Neural progenitor cell (in vitro differentiated cells): ENCODE data around the gene SAV1. TPM values are rescaled to one million over a fixed set of nuclear protein-coding genes. Genes with fewer than 3 reads are reported as not detected.

Source experiments
- DNase-seq: peaks from one replicate; pipeline ENCODE4 v3.0.0-alpha.2; 2016; ENCODE audit warnings: low spot score
- H2AFZ ChIP-seq: fragments of 200-600 bp; sonication (generic); replicated peaks from 2 replicates; pipeline ENCODE4 v1.6.1; 2016; ENCODE audit warnings: antibody characterized with exemption
- H3F3A ChIP-seq: fragments of 200-600 bp; sonication (generic); 2 replicates; pipeline ENCODE4 v1.6.1; 2016; ENCODE audit warnings: antibody characterized with exemption, low read depth
- H3K27ac ChIP-seq: fragments of 200-600 bp; sonication (generic); 2 replicates; pipeline ENCODE4 v1.5.1; 2016; ENCODE audit warnings: mild to moderate bottlenecking
- H3K27me3 ChIP-seq: fragments of 200-600 bp; sonication (generic); 2 replicates; pipeline ENCODE4 v1.6.1; 2016; ENCODE audit warnings: mild to moderate bottlenecking, moderate library complexity
- H3K36me3 ChIP-seq: fragments of 200-600 bp; sonication (generic); 2 replicates; pipeline ENCODE4 v1.5.1; 2016
- H3K4me1 ChIP-seq: fragments of 200-600 bp; sonication (generic); 2 replicates; pipeline ENCODE4 v1.6.1; 2016; ENCODE audit warnings: mixed run types
- H3K4me2 ChIP-seq: fragments of 200-600 bp; sonication (generic); 2 replicates; pipeline ENCODE4 v1.6.1; 2016
- H3K4me3 ChIP-seq: fragments of 200-600 bp; sonication (generic); 2 replicates; pipeline ENCODE4 v1.5.1; 2016
- H3K79me2 ChIP-seq: fragments of 200-600 bp; sonication (generic); 2 replicates; pipeline ENCODE4 v1.6.1; 2016; ENCODE audit warnings: low read depth
- H3K9ac ChIP-seq: fragments of 200-600 bp; sonication (generic); 2 replicates; pipeline ENCODE4 v1.6.1; 2016
- H3K9me3 ChIP-seq: fragments of 200-600 bp; sonication (generic); 2 replicates; pipeline ENCODE4 v1.5.1; 2016; ENCODE audit warnings: low read depth
- H4K20me1 ChIP-seq: fragments of 200-600 bp; sonication (generic); 2 replicates; pipeline ENCODE4 v1.6.1; 2016; ENCODE audit warnings: low read depth
- H3K27ac Mint-ChIP-seq: 3 replicates; pipeline ENCODE4 v1.8.0; 2021; ENCODE audit warnings: mixed read lengths
- H3K27me3 Mint-ChIP-seq: 2 replicates; pipeline ENCODE4 v1.8.0; 2022; ENCODE audit warnings: low read depth, mild to moderate bottlenecking, inconsistent platforms, moderate library complexity, mixed read lengths; ENCODE audit not compliant: insufficient read depth
- H3K36me3 Mint-ChIP-seq: 3 replicates; pipeline ENCODE4 v1.8.0; 2021; ENCODE audit warnings: mixed read lengths
- H3K4me1 Mint-ChIP-seq: 3 replicates; pipeline ENCODE4 v1.8.0; 2021; ENCODE audit warnings: mixed read lengths
- H3K4me3 Mint-ChIP-seq: 3 replicates; pipeline ENCODE4 v1.8.0; 2021; ENCODE audit warnings: mild to moderate bottlenecking, moderate library complexity, mixed read lengths
- H3K9me3 Mint-ChIP-seq: 3 replicates; pipeline ENCODE4 v1.8.0; 2020; ENCODE audit warnings: mixed read lengths
- CTCF ChIP-seq: fragments of 200-600 bp; sonication (generic); IDR thresholded peaks from 2 replicates; pipeline ENCODE4 v1.5.1; 2017; ENCODE audit warnings: antibody characterized with exemption, mild to moderate bottlenecking
- EZH2 ChIP-seq: fragments of 200-600 bp; sonication (generic); IDR thresholded peaks from 2 replicates; pipeline ENCODE4 v1.6.1; 2017; ENCODE audit warnings: antibody characterized with exemption, mild to moderate bottlenecking, moderate library complexity
- EZH2phosphoT487 ChIP-seq: fragments of 200-600 bp; sonication (generic); IDR thresholded peaks from 2 replicates; pipeline ENCODE4 v1.6.1; 2017; ENCODE audit warnings: antibody characterized with exemption
- total RNA-seq: library from RNA; depleted of rRNA; stranded (reverse); fragments of >200 nt; gene quantifications from 2 replicates; pipeline ENCODE4 v1.2.3, GENCODE V29; 2015; ENCODE audit warnings: low replicate concordance

The SAV1 gene
- total RNA-seq, 1 donor from 2014 or later = 34.5 TPM

- no peak overlapping the region for H3K4me3 Mint-ChIP-seq
- no peaks in the 10 kb centered on the region for H3F3A ChIP-seq
- no peaks in the 10 kb centered on the region for H3K36me3 ChIP-seq
- no peak for DNase-seq
- no peaks in the 10 kb centered on the region for H3K9me3 Mint-ChIP-seq
- no peak overlapping the region for H2AFZ ChIP-seq
- H3K79me2 ChIP-seq = no peaks in the 10 kb centered on the region
- H3K4me2 ChIP-seq = no peak overlapping the region
- no peaks in the 10 kb centered on the region for H3K27me3 Mint-ChIP-seq
- no peaks in the 10 kb centered on the region for H3K27me3 ChIP-seq
- H3K9me3 ChIP-seq = no peaks in the 10 kb centered on the region
- no peak for TF ChIP-seq CTCF
- TF ChIP-seq EZH2phosphoT487 = no peak
- TF ChIP-seq EZH2 = no peak
- no peak overlapping the region for H3K27ac ChIP-seq
- H3K9ac ChIP-seq = no peak overlapping the region
- H3K4me3 ChIP-seq = no peak overlapping the region
- H3K36me3 Mint-ChIP-seq = peaks cover 2% of the 10 kb centered on the region
- no peaks in the 10 kb centered on the region for H3K4me1 Mint-ChIP-seq
- H4K20me1 ChIP-seq = no peaks in the 10 kb centered on the region
- no peak overlapping the region for H3K27ac Mint-ChIP-seq
- no peaks in the 10 kb centered on the region for H3K4me1 ChIP-seq
Observed at GRCh38 chr14:50615056-50615455, 53.0 kb downstream of the SAV1 start.

DNA sequence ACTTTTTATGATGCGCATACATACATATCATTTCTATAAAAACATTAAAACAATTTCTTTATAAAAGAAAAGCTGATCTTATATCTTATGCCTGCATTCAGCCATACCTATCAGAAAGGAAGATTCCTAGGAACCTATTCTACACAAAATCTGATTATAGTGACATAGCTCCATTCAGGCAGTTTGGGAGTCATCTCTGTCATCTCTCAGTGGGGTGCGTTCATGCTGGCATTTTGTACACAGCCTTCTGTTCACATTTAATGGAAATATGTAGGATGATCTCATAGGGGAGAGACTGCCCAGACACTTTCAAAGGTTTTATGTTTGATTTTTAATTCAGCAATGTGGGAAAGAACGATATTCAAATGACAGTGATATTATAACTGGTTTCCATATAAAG lies 55.3 kb downstream of the SAV1 start:
- Histone ChIP-seq H4K20me1 (no peaks in the 10 kb centered on the region), H3K4me3 (no peak overlapping the region), H3K27me3 (no peaks in the 10 kb centered on the region), H3K36me3 (no peaks in the 10 kb centered on the region), H3F3A (no peaks in the 10 kb centered on the region), H3K4me2 (no peak overlapping the region), H3K9ac (no peak overlapping the region), H3K27ac (no peak overlapping the region), H3K4me1 (no peaks in the 10 kb centered on the region), H3K9me3 (no peaks in the 10 kb centered on the region), H2AFZ (no peak overlapping the region), H3K79me2 (no peaks in the 10 kb centered on the region)
- no peak for DNase-seq
- Mint-ChIP-seq H3K9me3 (no peaks in the 10 kb centered on the region), H3K4me1 (no peaks in the 10 kb centered on the region), H3K4me3 (no peak overlapping the region), H3K27ac (no peak overlapping the region), H3K36me3 (peaks cover 2% of the 10 kb centered on the region), H3K27me3 (no peaks in the 10 kb centered on the region)
- TF ChIP-seq CTCF (no peak), EZH2phosphoT487 (no peak), EZH2 (no peak)

- no peak overlapping the region for H3K4me3 ChIP-seq
- H3K27me3 ChIP-seq = no peaks in the 10 kb centered on the region
- no peaks in the 10 kb centered on the region for H3K9me3 Mint-ChIP-seq
- no peak overlapping the region for H2AFZ ChIP-seq
- TF ChIP-seq EZH2phosphoT487 (no peak), CTCF (no peak), EZH2 (no peak)
- no peaks in the 10 kb centered on the region for H3K36me3 ChIP-seq
- no peak overlapping the region for H3K9ac ChIP-seq
- H3K36me3 Mint-ChIP-seq = no peaks in the 10 kb centered on the region
- no peak overlapping the region for H3K4me2 ChIP-seq
- H3K27me3 Mint-ChIP-seq = no peaks in the 10 kb centered on the region
- no peak overlapping the region for H3K4me3 Mint-ChIP-seq
- no peak overlapping the region for H3K27ac ChIP-seq
- H3K27ac Mint-ChIP-seq = no peak overlapping the region
- H3K4me1 ChIP-seq = no peaks in the 10 kb centered on the region
- H3K4me1 Mint-ChIP-seq = no peaks in the 10 kb centered on the region
- no peaks in the 10 kb centered on the region for H4K20me1 ChIP-seq
- no peaks in the 10 kb centered on the region for H3K79me2 ChIP-seq
- no peaks in the 10 kb centered on the region for H3F3A ChIP-seq
- DNase-seq = no peak
- no peaks in the 10 kb centered on the region for H3K9me3 ChIP-seq
Observed at GRCh38 chr14:50610465-50610864, 57.6 kb downstream of the SAV1 start.
